HepG2 (cell line): ENCODE results near the gene PSAP. TPM values are rescaled to one million over a fixed set of nuclear protein-coding genes. Genes with fewer than 3 reads are reported as not detected.

ENCODE experiments used
- ATAC-seq: fragments of 200-7000 bp; cut with Tn5 transposase; 3 replicates; pipeline ENCODE4 v1.9.1; 2020; ENCODE audit warnings: mild to moderate bottlenecking, moderate library complexity
- BruUV-seq: library from RNA; stranded (reverse); fragments of 400-500 nt; replicated peaks from 2 replicates; lab custom pipeline; 2021; lab: Mats Ljungman, UMichigan
- CTCF ChIA-PET: fragments of 300-600 bp; formaldehyde crosslinking; extraction: SDS; loops from one replicate; lab custom pipeline; 2021; ENCODE audit warnings: low total read pairs, inconsistent platforms, low intra/inter-chr PET ratio; lab: Yijun Ruan, JAX
- POLR2A ChIA-PET: fragments of 350-600 bp; sonication (Branson Sonifier 250); formaldehyde crosslinking; loops from one replicate; lab custom pipeline; 2020; ENCODE audit warnings: antibody characterized with exemption, inconsistent platforms; lab: Yijun Ruan, JAX
- DNase-seq: peaks from one replicate; pipeline ENCODE4 v3.0.0-alpha.2; 2015; ENCODE audit warnings: low spot score
- FAIRE-seq: peaks from 3 replicates; lab custom pipeline; 2011; peaks lifted over from hg19 to GRCh38; lab: Jason Lieb, UNC
- H2AFZ ChIP-seq: one replicate; pipeline ENCODE4 v1.6.1; 2011; ENCODE audit warnings: low read length, inconsistent platforms
- H3K27ac ChIP-seq: fragments of 300-600 bp; 3 replicates; pipeline ENCODE4 v1.8.0; 2011; ENCODE audit warnings: mixed run types, mild to moderate bottlenecking, mixed read lengths, low read length, inconsistent platforms; ENCODE audit not compliant: insufficient read depth; ENCODE audit errors: extremely low read length
- H3K27me3 ChIP-seq, 2 experiments: fragments of 200-600 bp in 1 of 2; 2 replicates in 1 of 2; 3 replicates in 1 of 2; pipeline versions ENCODE4 v1.6.0 to v1.8.0; 2011; ENCODE audit warnings: low read length in 2 of 2, mild to moderate bottlenecking in 2 of 2, moderate library complexity in 2 of 2, inconsistent platforms in 1 of 2; ENCODE audit not compliant: insufficient read depth in 2 of 2, control insufficient read depth in 1 of 2
- H3K36me3 ChIP-seq, 2 experiments: fragments of 200-600 bp in 1 of 2; replicated peaks in 1 of 2; 2 replicates in 1 of 2; 3 replicates in 1 of 2; pipeline versions ENCODE4 v1.5.1 to v1.8.0; 2011; ENCODE audit warnings: low read length in 2 of 2, inconsistent platforms in 1 of 2; ENCODE audit not compliant: insufficient read depth in 2 of 2, control insufficient read depth in 1 of 2
- H3K4me1 ChIP-seq: 2 replicates; pipeline ENCODE4 v1.5.1; 2012; ENCODE audit warnings: low read length, inconsistent platforms; ENCODE audit not compliant: insufficient read depth
- H3K4me2 ChIP-seq: 2 replicates; pipeline ENCODE4 v1.6.0; 2011; ENCODE audit warnings: low read depth, low read length, inconsistent platforms
- H3K4me3 ChIP-seq, 3 experiments: fragments of 200-600 bp in 1 of 3; sonication (generic), shearing (Covaris generic) in 1 of 3; replicated peaks in 1 of 3; 2 replicates each; pipeline ENCODE4 v1.5.1; 2011 to 2016; ENCODE audit warnings: low read length in 3 of 3, inconsistent platforms in 2 of 3, low read depth in 2 of 3, mild to moderate bottlenecking in 2 of 3, control low read depth in 1 of 3, mixed read lengths in 1 of 3; ENCODE audit not compliant: insufficient read depth in 1 of 3
- H3K79me2 ChIP-seq: one replicate; pipeline ENCODE4 v1.6.1; 2011; ENCODE audit warnings: low read length, inconsistent platforms; ENCODE audit not compliant: insufficient read depth
- H3K9ac ChIP-seq: 2 replicates; pipeline ENCODE4 v1.6.0; 2011; ENCODE audit warnings: mild to moderate bottlenecking, low read depth, low read length, inconsistent platforms; ENCODE audit not compliant: insufficient read depth
- H3K9me3 ChIP-seq: 2 replicates; pipeline ENCODE4 v1.5.1; 2012; ENCODE audit warnings: mild to moderate bottlenecking, low read length
- H4K20me1 ChIP-seq: 2 replicates; pipeline ENCODE4 v1.6.0; 2011; ENCODE audit warnings: inconsistent platforms, mild to moderate bottlenecking, low read length, moderate library complexity; ENCODE audit not compliant: insufficient read depth
- ASH2L ChIP-seq: fragments of 300-600, 200-600 bp; sonication (generic); IDR thresholded peaks from 2 replicates; pipeline ENCODE4 v1.7.0; 2017; ENCODE audit warnings: low read depth, mild to moderate bottlenecking, moderate library complexity, mixed read lengths, low read length; ENCODE audit not compliant: insufficient read length
- PHB2 ChIP-seq: fragments of 450-650 bp; IDR thresholded peaks from 2 replicates; pipeline ENCODE4 v1.6.1; 2018; ENCODE audit not compliant: partially characterized antibody
- SPEN ChIP-seq: sonication (generic); formaldehyde crosslinking; IDR thresholded peaks from 2 replicates; pipeline ENCODE4 v1.5.1; 2020; ENCODE audit warnings: low read depth, mild to moderate bottlenecking, missing genetic modification reagents
- THAP11 ChIP-seq: IDR thresholded peaks from 2 replicates; pipeline ENCODE4 v1.6.1; 2016; ENCODE audit warnings: missing biosample characterization, missing genetic modification reagents
- ZFYVE20 ChIP-seq: sonication (generic); formaldehyde crosslinking; IDR thresholded peaks from 2 replicates; pipeline ENCODE4 v1.8.0; 2023; ENCODE audit warnings: low read depth, mild to moderate bottlenecking, moderate library complexity, missing genetic modification reagents, borderline replicate concordance
- ZKSCAN1 ChIP-seq: fragments of 150-350 bp; IDR thresholded peaks from 2 replicates; pipeline ENCODE4 v1.6.1; 2014; ENCODE audit warnings: low read length
- ZNF563 ChIP-seq: sonication (generic); formaldehyde crosslinking; IDR thresholded peaks from 2 replicates; pipeline ENCODE4 v1.8.0; 2022; ENCODE audit warnings: mild to moderate bottlenecking, moderate library complexity, missing genetic modification reagents
- ZNF576 ChIP-seq: sonication (generic); formaldehyde crosslinking; IDR thresholded peaks from 2 replicates; pipeline ENCODE4 v1.4.0; 2020; ENCODE audit warnings: mild to moderate bottlenecking, missing genetic modification reagents
- ZNF790 ChIP-seq: sonication (generic); formaldehyde crosslinking; IDR thresholded peaks from 2 replicates; pipeline ENCODE4 v1.8.0; 2022; ENCODE audit warnings: missing genetic modification reagents, mild to moderate bottlenecking, borderline replicate concordance
- ZNF878 ChIP-seq: sonication (generic); formaldehyde crosslinking; IDR thresholded peaks from 2 replicates; pipeline ENCODE4 v1.8.1; 2023; ENCODE audit warnings: mild to moderate bottlenecking, missing genetic modification reagents, moderate library complexity
- WGBS: methylation state at CpG from one replicate; pipeline ENCODE4 v1.1.6; 2017; ENCODE audit warnings: low lambda C conversion rate; 5-methylcytosine and 5-hydroxymethylcytosine counted together
- in situ Hi-C: cut with HindIII; loops from 2 replicates; pipeline ENCODE4 v1.10.0; 2017; ENCODE audit warnings: low pct_unique_long_range_greater_than_20kb; ENCODE audit not compliant: extremely low pct_ligation_motif_present
- intact Hi-C: fragments of 100-400 bp; cut with micrococcal nuclease; formaldehyde crosslinking; loops from one replicate; pipeline ENCODE4 v1.10.0; 2022; ENCODE audit not compliant: unreplicated experiment
- polyA plus RNA-seq, 8 experiments: library from polyadenylated mRNA; depleted of rRNA in 3 of 8; stranded (reverse) in 7 of 8; unstranded in 1 of 8; fragments of >200 nt; fragmentation: Illumina TruSeq in 4 of 8; extraction: Trizol in 4 of 8; gene quantifications; 2 replicates each; pipeline versions ENCODE4 v1.2.1 to v1.2.3, GENCODE V29; 2011 to 2016; ENCODE audit warnings: low read depth in 4 of 8, missing spikeins in 1 of 8, mixed read lengths in 1 of 8; ENCODE audit not compliant: insufficient read depth in 1 of 8
- total RNA-seq, 5 experiments: library from RNA; depleted of rRNA; stranded (reverse); fragments of >200 nt; fragmentation: Illumina TruSeq; extraction: Trizol; gene quantifications; 2 replicates each; pipeline ENCODE4 v1.2.3, GENCODE V29; 2016; ENCODE audit warnings: low read depth in 1 of 5
- TF ChIP-seq, protein P1 (sequence below): sonication (generic); formaldehyde crosslinking; IDR thresholded peaks from 2 replicates; pipeline ENCODE4 v1.5.0; 2020; ENCODE audit warnings: missing genetic modification reagents, mild to moderate bottlenecking, borderline replicate concordance
- TF ChIP-seq, protein P2 (sequence below): sonication (generic); formaldehyde crosslinking; IDR thresholded peaks from 2 replicates; pipeline ENCODE4 v1.5.1; 2020; ENCODE audit warnings: mild to moderate bottlenecking, missing genetic modification reagents, borderline replicate concordance

PSAP gene
- total and polyA plus RNA-seq, 2 of the 13 experiments (the other 11 are each of a cell fraction or from before 2014, with no cell fraction given) = 323 to 643 TPM

DNA sequence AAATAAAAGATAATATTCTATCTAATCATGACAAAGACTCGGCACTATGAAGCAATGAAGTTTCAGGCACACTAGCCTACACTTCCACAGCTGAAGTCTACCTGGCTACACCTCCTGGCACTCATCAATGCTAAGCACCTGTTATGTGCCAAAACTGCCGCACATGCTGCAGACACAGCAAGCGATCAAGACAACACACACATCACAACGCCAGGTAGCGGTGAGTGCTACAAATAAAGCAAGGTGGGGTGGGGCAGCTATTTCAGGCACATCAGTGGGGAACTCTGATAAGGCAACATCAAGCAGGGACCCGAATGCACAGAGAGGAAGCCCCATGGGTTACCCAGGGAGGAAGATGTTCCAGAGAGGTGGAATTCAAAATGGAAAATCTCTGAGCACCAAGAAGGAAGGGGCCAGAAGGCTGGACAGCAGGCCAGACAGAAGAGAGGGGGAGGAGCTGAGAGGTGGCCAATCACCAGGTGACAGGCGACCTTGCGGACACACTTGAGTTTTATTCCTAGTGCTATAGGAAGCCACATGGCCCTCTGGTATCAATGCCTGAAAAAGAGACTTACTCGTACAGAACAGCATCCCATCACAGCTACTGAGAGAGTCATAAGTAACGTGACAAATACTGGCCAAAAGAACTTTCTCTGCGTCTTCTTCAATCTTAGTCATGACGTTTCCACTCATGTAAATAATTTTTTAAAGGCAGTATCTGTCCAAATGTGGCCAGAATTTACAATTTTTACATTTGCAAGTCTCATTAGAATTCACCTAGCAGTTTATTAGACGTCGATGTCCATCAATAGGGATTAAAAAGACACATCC is 8.0 kb downstream of the PSAP start:
- Histone ChIP-seq H3K79me2 (peaks cover 95% of the 10 kb centered on the region), H3K36me3 (peaks cover 4 to 5% of the 10 kb centered on the region in 2 experiments; a peak in 4 of 5 replicates), H3K4me1 (peaks cover 36% of the 10 kb centered on the region), H2AFZ (no peak overlapping the region)
- intact Hi-C loops = no loop called here
- TF ChIP-seq ZNF576 (CRISPR knock-in tag) (no peak), ZKSCAN1 (no peak), PHB2 (no peak), ZFYVE20 (no peak), ZNF878 (CRISPR knock-in tag) (no peak), SPEN (CRISPR knock-in tag) (no peak), ZNF790 (CRISPR knock-in tag) (no peak), THAP11 (CRISPR knock-in tag) (no peak), ZNF563 (CRISPR knock-in tag) (no peak), ASH2L (no peak)
- TF ChIP-seq, protein P1, sequence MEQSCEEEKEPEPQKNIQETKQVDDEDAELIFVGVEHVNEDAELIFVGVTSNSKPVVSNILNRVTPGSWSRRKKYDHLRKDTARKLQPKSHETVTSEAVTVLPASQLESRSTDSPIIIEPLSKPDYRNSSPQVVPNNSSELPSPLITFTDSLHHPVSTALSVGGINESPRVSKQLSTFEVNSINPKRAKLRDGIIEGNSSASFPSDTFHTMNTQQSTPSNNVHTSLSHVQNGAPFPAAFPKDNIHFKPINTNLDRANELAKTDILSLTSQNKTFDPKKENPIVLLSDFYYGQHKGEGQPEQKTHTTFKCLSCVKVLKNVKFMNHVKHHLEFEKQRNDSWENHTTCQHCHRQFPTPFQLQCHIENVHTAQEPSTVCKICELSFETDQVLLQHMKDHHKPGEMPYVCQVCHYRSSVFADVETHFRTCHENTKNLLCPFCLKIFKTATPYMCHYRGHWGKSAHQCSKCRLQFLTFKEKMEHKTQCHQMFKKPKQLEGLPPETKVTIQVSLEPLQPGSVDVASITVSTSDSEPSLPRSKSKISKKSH (CRISPR knock-in tag) = no peak
- TF ChIP-seq, protein P2, sequence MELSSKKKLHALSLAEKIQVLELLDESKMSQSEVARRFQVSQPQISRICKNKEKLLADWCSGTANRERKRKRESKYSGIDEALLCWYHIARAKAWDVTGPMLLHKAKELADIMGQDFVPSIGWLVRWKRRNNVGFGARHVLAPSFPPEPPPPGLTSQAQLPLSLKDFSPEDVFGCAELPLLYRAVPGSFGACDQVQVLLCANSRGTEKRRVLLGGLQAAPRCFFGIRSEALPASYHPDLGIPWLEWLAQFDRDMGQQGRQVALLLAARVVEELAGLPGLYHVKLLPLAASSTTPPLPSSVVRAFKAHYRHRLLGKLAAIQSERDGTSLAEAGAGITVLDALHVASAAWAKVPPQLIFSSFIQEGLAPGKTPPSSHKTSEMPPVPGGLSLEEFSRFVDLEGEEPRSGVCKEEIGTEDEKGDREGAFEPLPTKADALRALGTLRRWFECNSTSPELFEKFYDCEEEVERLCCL = no peak
- TF ChIP-seq, all 625 proteins: peak for 0
- Histone ChIP-seq H3K27me3 (no peaks in the 10 kb centered on the region), H3K4me3 (no peak overlapping the region), H3K4me2 (no peak overlapping the region), H3K9ac (no peak overlapping the region), H3K9me3 (no peaks in the 10 kb centered on the region), H4K20me1 (peaks cover 56% of the 10 kb centered on the region), H3K27ac (no peak overlapping the region)
- POLR2A ChIA-PET = interaction anchor here (1.8 kb wide), 1 partner anchor 8 kb away, joined by 4 read pairs; the partner anchor contains the start of gene PSAP
- BruUV-seq = no TSS peak
- ATAC-seq = no peak
- CTCF ChIA-PET = no interaction called here
- no peak for FAIRE-seq
- in situ Hi-C loops = no loop called here
- WGBS = 97% methylated on average over 14 of the region's 14 CpGs
- DNase-seq = no peak
